GM20000 (cell line): ENCODE results near the gene MAP3K4.

ENCODE experiments used
- DNase-seq: peaks from one replicate; pipeline ENCODE4 v3.0.0; 2012; ENCODE audit warnings: low spot score
- CTCF ChIP-seq: IDR thresholded peaks from 2 replicates; pipeline ENCODE4 v1.5.1; 2012; ENCODE audit warnings: mild to moderate bottlenecking, control low read depth; ENCODE audit errors: extremely low read depth, missing control alignments

The MAP3K4 gene

DNA sequence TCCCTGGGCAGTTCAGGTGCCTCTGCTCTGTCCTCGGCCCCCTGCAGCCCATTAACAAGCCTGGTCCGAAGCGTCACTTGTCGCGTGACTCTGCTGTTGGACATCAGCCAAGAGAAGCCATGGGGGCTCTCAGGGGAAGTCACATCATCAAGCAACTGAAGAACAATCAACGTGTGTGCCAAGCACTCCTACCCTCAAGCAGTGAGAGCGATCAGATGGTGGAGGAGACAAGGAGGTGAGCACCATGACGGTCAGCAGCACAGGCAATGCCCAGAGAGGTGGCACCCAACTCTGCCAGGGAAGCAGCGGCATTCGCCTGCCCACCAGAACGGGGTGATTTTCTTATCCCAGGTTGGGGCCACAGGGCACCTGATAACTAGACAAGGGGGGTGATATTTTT is 149.6 kb downstream of the MAP3K4 start:
- TF ChIP-seq CTCF: no peak
- DNase-seq: no peak

- no peak for TF ChIP-seq CTCF
- DNase-seq: no peak
Measured at GRCh38 chr6:161142957-161143296, 151.4 kb downstream of the MAP3K4 start.

DNA sequence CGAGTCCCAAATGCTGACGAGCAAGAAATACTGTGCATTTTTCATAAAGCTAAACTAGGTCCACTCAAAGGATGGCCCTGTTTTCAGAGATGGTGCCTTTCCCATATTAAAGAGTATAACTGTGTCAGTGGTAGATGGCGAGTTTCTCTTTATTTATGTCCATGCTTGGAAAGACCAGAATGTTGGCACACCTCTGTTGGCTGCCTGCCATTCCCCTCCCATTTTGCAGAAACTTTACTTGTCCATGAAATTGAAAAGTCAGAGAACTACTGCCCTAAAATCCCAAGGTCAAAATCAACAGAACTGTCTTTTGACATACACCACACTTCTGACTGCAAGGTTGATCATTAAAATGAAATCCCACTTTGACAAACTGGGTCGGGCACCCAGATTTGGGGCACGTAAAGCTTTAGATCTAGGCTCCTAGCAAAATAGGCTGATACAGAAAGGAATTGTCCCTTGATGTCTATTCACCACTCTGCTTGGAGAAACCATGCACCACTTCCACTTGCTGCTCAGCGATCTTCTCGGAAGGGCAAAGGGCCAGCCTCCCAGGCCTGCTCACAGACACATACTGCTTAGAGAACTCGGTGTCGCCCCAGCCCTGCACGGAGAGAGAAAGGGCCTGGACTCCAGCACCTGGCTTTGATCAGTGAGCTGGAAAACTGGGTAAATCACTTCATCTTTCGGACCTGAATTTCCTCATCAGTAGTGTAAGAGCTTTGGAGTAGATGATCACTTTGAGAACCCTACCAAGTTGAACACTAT is 152.3 kb downstream of the MAP3K4 start:
- DNase-seq: no peak
- no peak for TF ChIP-seq CTCF

DNA sequence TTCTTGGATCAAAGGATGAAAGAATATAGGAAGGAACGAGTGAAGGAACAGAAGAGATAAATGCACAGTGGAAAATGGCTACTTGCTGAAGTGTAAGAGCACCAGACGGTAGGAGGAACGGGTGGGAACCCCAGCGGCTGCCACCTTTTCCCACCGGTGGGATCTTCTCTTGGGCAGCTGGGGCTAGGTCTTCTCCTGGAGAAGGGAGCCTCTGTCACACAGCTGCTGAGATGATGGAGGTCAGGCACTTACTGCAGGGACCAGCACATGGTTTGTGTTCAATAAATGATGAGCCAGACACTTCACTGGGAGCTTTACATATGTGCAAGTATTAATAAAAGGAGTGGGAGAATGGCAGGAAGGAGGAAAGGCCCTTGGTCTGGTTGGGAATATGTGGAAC is 158.6 kb downstream of the MAP3K4 start:
- DNase-seq: no peak
- TF ChIP-seq CTCF: no peak

DNA sequence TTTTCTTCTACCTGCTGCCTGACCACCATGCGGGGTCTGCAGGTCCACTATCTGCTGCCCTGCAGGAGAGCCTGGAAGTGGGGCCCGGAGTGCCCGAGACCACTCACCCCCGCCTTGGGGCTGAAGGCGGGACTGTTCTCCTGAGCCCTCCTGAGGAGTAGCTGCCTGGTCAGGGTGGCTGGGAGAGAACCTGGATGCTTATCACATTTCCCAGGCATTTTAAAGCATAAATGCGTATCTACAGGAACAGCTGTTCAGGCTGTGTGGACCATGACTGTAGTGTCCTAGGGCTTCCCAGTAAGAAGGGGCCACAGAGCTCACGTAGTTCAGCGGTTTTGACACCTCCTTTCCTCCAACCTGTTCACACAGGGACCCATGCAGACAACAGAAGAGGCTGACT is 159.0 kb downstream of the MAP3K4 start:
- no peak for TF ChIP-seq CTCF
- DNase-seq: no peak

GRCh38 chr6:161151059-161151645 is 159.6 kb downstream of the MAP3K4 start:
- DNase-seq: no peak

More at GRCh38 chr6:161151059-161151645, 159.6 kb downstream of the MAP3K4 start:
- no peak for TF ChIP-seq CTCF
